H1 (cell line): ENCODE data around the gene HLA-DOB. TPM values are rescaled to one million over a fixed set of nuclear protein-coding genes. Genes with fewer than 3 reads are reported as not detected.

Experiments used
- PHF8 ChIP-seq: fragments of 200-600 bp; sonication (generic); conservative IDR thresholded peaks from 2 replicates; pipeline ENCODE4 v1.7.1; 2012; ENCODE audit warnings: low read depth, mild to moderate bottlenecking, inconsistent platforms, low read length, moderate library complexity
- SIRT6 ChIP-seq: IDR thresholded peaks from one replicate; pipeline ENCODE4 v1.7.1; 2012; ENCODE audit warnings: low read length, inconsistent platforms
- SRF ChIP-seq: IDR thresholded peaks from 2 replicates; pipeline ENCODE4 v1.6.1; 2011; ENCODE audit warnings: mild to moderate bottlenecking, low read depth, low read length, moderate library complexity
- polyA plus RNA-seq, 7 experiments: library from polyadenylated mRNA; depleted of rRNA in 3 of 7; stranded (reverse) in 5 of 7; unstranded in 2 of 7; fragments of >200 nt in 5 of 7; fragments of 200-250 nt in 2 of 7; gene quantifications; 1 replicate in 5 of 7; 2 replicates in 1 of 7; 4 replicates in 1 of 7; pipeline versions ENCODE4 v1.2.1 to v1.2.3, GENCODE V29; 2011 to 2013; ENCODE audit warnings: missing spikeins in 2 of 7, mixed read lengths in 2 of 7
- total RNA-seq: library from RNA; stranded (reverse); fragmentation: NEBNext Ultra II Directional; extraction: Animal tissue kit (Norgen Biotek cat#: 25700); gene quantifications from 2 replicates; pipeline ENCODE4 v1.2.1, GENCODE V29; 2021

HLA-DOB gene
- total and polyA plus RNA-seq, 2 of the 8 experiments (the other 6 are each of a cell fraction or from before 2014, with no cell fraction given) = 0.35 TPM; not detected in 1

DNA sequence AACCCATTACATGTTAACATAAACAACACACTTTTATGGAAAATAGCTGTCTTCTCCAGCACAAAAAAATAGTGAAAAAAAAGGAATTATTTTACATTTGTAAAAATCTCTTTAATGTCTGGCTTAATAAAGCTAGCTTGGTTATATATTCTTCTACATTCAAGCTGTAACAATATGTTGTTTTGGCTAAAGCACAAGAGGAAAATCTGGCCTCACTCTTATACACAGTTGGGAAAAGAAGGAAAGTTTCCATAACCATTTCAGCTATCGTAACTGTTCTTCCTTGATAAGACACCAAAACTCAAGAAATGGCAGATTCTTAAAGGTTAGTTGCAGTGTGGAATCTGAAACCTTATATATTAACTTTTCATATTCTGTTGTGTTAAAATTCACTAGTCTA, 7.6 kb downstream of the HLA-DOB start (continued):
- no peak for TF ChIP-seq SRF
- TF ChIP-seq SIRT6 = no peak
- TF ChIP-seq PHF8 = no peak
